Stimulated activated CD4-positive, alpha-beta T cell treated with anti-CD3 and anti-CD28 coated beads, Interleukin-2, amount 100 ng/mL, for 24 hours (primary cell): Measurements from ENCODE around the gene SMAD6.
"Not testable (repeated sequence)": the region's sequence is repeated elsewhere in the genome, so short reads cannot be mapped to it uniquely, and the experiment has no call there.

Experiments
- DNase-seq, 2 donors: peaks; one replicate each; pipeline ENCODE4 v3.0.0-alpha.2; 2020

The SMAD6 gene

GRCh38 chr15:66677336-66677735 is 24.7 kb upstream of the SMAD6 start:
- no peak for DNase-seq

- DNase-seq: no peak
Measured at GRCh38 chr15:66679061-66679656, 22.9 kb upstream of the SMAD6 start.

GRCh38 chr15:66679657-66680108 is 22.4 kb upstream of the SMAD6 start:
- no peak for DNase-seq

GRCh38 chr15:66680502-66680901 is 21.5 kb upstream of the SMAD6 start:
- DNase-seq: no peak

GRCh38 chr15:66681395-66681794 is 20.6 kb upstream of the SMAD6 start:
- no peak for DNase-seq

- DNase-seq: no peak
Measured at GRCh38 chr15:66682246-66682645, 19.8 kb upstream of the SMAD6 start.

GRCh38 chr15:66682865-66683264 is 19.2 kb upstream of the SMAD6 start:
- no peak for DNase-seq

- DNase-seq: no peak
Measured at GRCh38 chr15:66684136-66684681, 17.8 kb upstream of the SMAD6 start.

GRCh38 chr15:66685638-66686150 is 16.3 kb upstream of the SMAD6 start:
- no peak for DNase-seq

- DNase-seq: not testable (repeated sequence)
Measured at GRCh38 chr15:66690912-66691311, 11.1 kb upstream of the SMAD6 start.

GRCh38 chr15:66691727-66692126 is 10.3 kb upstream of the SMAD6 start:
- no peak for DNase-seq

- no peak for DNase-seq
Measured at GRCh38 chr15:66692391-66692790, 9.6 kb upstream of the SMAD6 start.

GRCh38 chr15:66692808-66693596 is 9.0 kb upstream of the SMAD6 start:
- DNase-seq: no peak

GRCh38 chr15:66696770-66697169 is 5.3 kb upstream of the SMAD6 start:
- no peak for DNase-seq

- peak in 1 of 2 donors; percentile 21 for DNase-seq
Measured at GRCh38 chr15:66698318-66698961, 3.6 kb upstream of the SMAD6 start.

- DNase-seq: no peak
Measured at GRCh38 chr15:66698971-66699370, 3.1 kb upstream of the SMAD6 start.

- DNase-seq: no peak
Measured at GRCh38 chr15:66700412-66700801, 1.6 kb upstream of the SMAD6 start.

GRCh38 chr15:66700802-66701421 is 1.1 kb upstream of the SMAD6 start:
- peak; percentile 88 to 90 for DNase-seq

- peak; percentile 30 to 38 for DNase-seq
Measured at GRCh38 chr15:66701422-66702034, 508 bp upstream of the SMAD6 start.

- DNase-seq: peak in 1 of 2 donors; percentile 33
Measured at GRCh38 chr15:66702787-66703539, 927 bp downstream of the SMAD6 start.

GRCh38 chr15:66703540-66703941 is 1.5 kb downstream of the SMAD6 start:
- peak in 1 of 2 donors; percentile 29 for DNase-seq
